ENCODE measurements around the gene B3GALT2. TPM values are rescaled to one million over a fixed set of nuclear protein-coding genes. Genes with fewer than 3 reads are reported as not detected.

Gene B3GALT2
- polyA plus RNA-seq, 3 donors, result 0.26 TPM; not detected in 2

DNA sequence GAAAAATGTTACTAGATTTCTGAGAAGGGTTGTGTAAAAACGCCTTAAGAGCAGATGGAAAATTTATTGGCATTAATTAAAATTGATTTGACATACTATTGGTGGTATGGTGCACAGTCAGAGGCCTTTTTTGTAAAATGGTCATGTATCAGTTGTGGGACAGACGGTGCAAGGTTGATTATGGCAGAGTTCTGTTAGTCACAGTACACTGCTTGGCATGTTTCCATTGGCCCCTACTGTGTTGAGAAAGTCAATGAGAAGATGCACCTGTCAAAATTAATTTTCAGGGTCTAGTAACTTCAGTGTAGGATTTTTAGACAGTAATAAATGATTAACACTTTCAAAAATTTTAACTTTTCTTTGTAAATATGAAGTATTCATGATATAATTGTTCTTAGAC lies 4.4 kb downstream of the B3GALT2 start:
- Mint-ChIP-seq H3K4me1 (peaks cover 12% of the 10 kb centered on the region), H3K9me3 (no peaks in the 10 kb centered on the region), H3K27ac (no peak overlapping the region), H3K27me3 (ENCODE audit: low read depth in 3 of 3) (no peaks in the 10 kb centered on the region), H3K36me3 (peaks cover 1 to 3% of the 10 kb centered on the region in 2 donors), H3K4me3 (no peak overlapping the region)
- Histone ChIP-seq H3K27me3 (ENCODE audit: control insufficient read depth in 2 of 2, insufficient read depth in 2 of 2, low read length in 2 of 2) (no peaks in the 10 kb centered on the region), H3K9ac (ENCODE audit: insufficient read depth, low read length, poor library complexity, severe bottlenecking) (no peak overlapping the region), H3K4me1 (ENCODE audit: control insufficient read depth in 1 of 2, insufficient read depth in 2 of 2, low read length in 2 of 2) (peaks cover 2 to 5% of the 10 kb centered on the region in 2 donors), H3K36me3 (replicated peaks in 1 of 2; ENCODE audit: control insufficient read depth in 1 of 2, insufficient read depth in 2 of 2, low read length in 2 of 2) (no peaks in the 10 kb centered on the region), H3K9me3 (replicated peaks in 1 of 2; ENCODE audit: control insufficient read depth in 1 of 2, insufficient read depth in 1 of 2, low read length in 2 of 2) (no peaks in the 10 kb centered on the region), H4K20me1 (ENCODE audit: insufficient read depth, low read length) (peaks cover 52% of the 10 kb centered on the region), H2AFZ (ENCODE audit: insufficient read depth, low read depth, low read length, poor library complexity, severe bottlenecking) (no peak overlapping the region), H3K27ac (ENCODE audit: low read depth in 1 of 2, low read length in 2 of 2) (no peak overlapping the region), H3K4me3 (replicated peaks in 1 of 3; ENCODE audit: low read depth in 2 of 3, low read length in 3 of 3) (no peak overlapping the region), H3K79me2 (ENCODE audit: insufficient read depth, low read length) (peaks cover 13% of the 10 kb centered on the region), H3K4me2 (replicated peaks; ENCODE audit: extremely low read depth, low read length, poor library complexity, severe bottlenecking) (no peak overlapping the region)
- WGBS (ENCODE audit: insufficient coverage), result 83% methylated on average over 2 of the region's 2 CpGs
- intact Hi-C loops (cut with micrococcal nuclease), result loop anchor here in 1 of 2 donors (10.0 kb wide), 1 partner anchor 1113 kb away; no protein-coding TSS in a partner anchor
- no peak for DNase-seq
- TF ChIP-seq, protein P1, sequence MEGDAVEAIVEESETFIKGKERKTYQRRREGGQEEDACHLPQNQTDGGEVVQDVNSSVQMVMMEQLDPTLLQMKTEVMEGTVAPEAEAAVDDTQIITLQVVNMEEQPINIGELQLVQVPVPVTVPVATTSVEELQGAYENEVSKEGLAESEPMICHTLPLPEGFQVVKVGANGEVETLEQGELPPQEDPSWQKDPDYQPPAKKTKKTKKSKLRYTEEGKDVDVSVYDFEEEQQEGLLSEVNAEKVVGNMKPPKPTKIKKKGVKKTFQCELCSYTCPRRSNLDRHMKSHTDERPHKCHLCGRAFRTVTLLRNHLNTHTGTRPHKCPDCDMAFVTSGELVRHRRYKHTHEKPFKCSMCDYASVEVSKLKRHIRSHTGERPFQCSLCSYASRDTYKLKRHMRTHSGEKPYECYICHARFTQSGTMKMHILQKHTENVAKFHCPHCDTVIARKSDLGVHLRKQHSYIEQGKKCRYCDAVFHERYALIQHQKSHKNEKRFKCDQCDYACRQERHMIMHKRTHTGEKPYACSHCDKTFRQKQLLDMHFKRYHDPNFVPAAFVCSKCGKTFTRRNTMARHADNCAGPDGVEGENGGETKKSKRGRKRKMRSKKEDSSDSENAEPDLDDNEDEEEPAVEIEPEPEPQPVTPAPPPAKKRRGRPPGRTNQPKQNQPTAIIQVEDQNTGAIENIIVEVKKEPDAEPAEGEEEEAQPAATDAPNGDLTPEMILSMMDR (IDR thresholded peaks at IDR 0.05), result no peak

GRCh38 chr1:193181536-193181935 lies 4.9 kb downstream of the B3GALT2 start:
- H3K27ac ChIP-seq (ENCODE audit: low read depth in 1 of 2, low read length in 2 of 2), result no peak overlapping the region
- H2AFZ ChIP-seq (ENCODE audit: insufficient read depth, low read depth, low read length, poor library complexity, severe bottlenecking), result no peak overlapping the region
- no peaks in the 10 kb centered on the region for H3K9me3 ChIP-seq (replicated peaks in 1 of 2; ENCODE audit: control insufficient read depth in 1 of 2, insufficient read depth in 1 of 2, low read length in 2 of 2)
- H3K36me3 ChIP-seq (replicated peaks in 1 of 2; ENCODE audit: control insufficient read depth in 1 of 2, insufficient read depth in 2 of 2, low read length in 2 of 2), result peaks cover 0 to 4% of the 10 kb centered on the region in 2 donors
- DNase-seq, result no peak
- H3K4me2 ChIP-seq (replicated peaks; ENCODE audit: extremely low read depth, low read length, poor library complexity, severe bottlenecking), result no peak overlapping the region
- Mint-ChIP-seq H3K36me3 (peaks cover 3 to 4% of the 10 kb centered on the region in 2 donors), H3K9me3 (no peaks in the 10 kb centered on the region), H3K4me1 (peaks cover 7% of the 10 kb centered on the region), H3K4me3 (no peak overlapping the region), H3K27ac (peak overlapping the region in 1 of 7 donors; percentile 37), H3K27me3 (ENCODE audit: low read depth in 3 of 3) (no peaks in the 10 kb centered on the region)
- peaks cover 2 to 3% of the 10 kb centered on the region in 2 donors for H3K4me1 ChIP-seq (ENCODE audit: control insufficient read depth in 1 of 2, insufficient read depth in 2 of 2, low read length in 2 of 2)
- no peak overlapping the region for H3K4me3 ChIP-seq (replicated peaks in 1 of 3; ENCODE audit: low read depth in 2 of 3, low read length in 3 of 3)
- H3K27me3 ChIP-seq (ENCODE audit: control insufficient read depth in 2 of 2, insufficient read depth in 2 of 2, low read length in 2 of 2), result no peaks in the 10 kb centered on the region
- no peak overlapping the region for H3K9ac ChIP-seq (ENCODE audit: insufficient read depth, low read length, poor library complexity, severe bottlenecking)
- TF ChIP-seq, protein P1 (IDR thresholded peaks at IDR 0.05), result no peak
- H4K20me1 ChIP-seq (ENCODE audit: insufficient read depth, low read length), result peaks cover 51% of the 10 kb centered on the region
- peaks cover 11% of the 10 kb centered on the region for H3K79me2 ChIP-seq (ENCODE audit: insufficient read depth, low read length)
- intact Hi-C loops (cut with micrococcal nuclease), result loop anchor here in 1 of 2 donors (10.0 kb wide), 1 partner anchor 1113 kb away; no protein-coding TSS in a partner anchor
- no CpG with 5 or more reads among the region's 1 CpG for WGBS (ENCODE audit: insufficient coverage)
